ENCODE results near the gene NR2E1.

The NR2E1 gene

GRCh38 chr6:108198761-108199498, 33.1 kb downstream of the NR2E1 start:
- no peak overlapping the region for H3K9ac ChIP-seq (ENCODE audit: low read depth, low read length, poor library complexity, severe bottlenecking)
- H2AFZ ChIP-seq (ENCODE audit: low read length), result no peak overlapping the region
- H3K4me1 ChIP-seq (ENCODE audit: insufficient read depth, low read length, poor library complexity, severe bottlenecking), result no peaks in the 10 kb centered on the region
- no peaks in the 10 kb centered on the region for H3K9me2 ChIP-seq (replicated peaks; ENCODE audit: low read depth, low read length)
- H3K9me3 ChIP-seq (ENCODE audit: insufficient read depth, low read depth, low read length), result no peaks in the 10 kb centered on the region
- no peak overlapping the region for H3K4me2 ChIP-seq (ENCODE audit: low read depth, low read length, poor library complexity, severe bottlenecking)
- no peaks in the 10 kb centered on the region for H3K79me2 ChIP-seq (ENCODE audit: insufficient read depth, low read length)
- TF ChIP-seq EZH2phosphoT487 (IDR thresholded peaks at IDR 0.05; ENCODE audit: borderline replicate concordance), result no peak
- TF ChIP-seq CTCF (conservative IDR thresholded peaks at IDR 0.05; ENCODE audit: low read length), result no peak
- no peaks in the 10 kb centered on the region for H4K20me1 ChIP-seq (ENCODE audit: insufficient read depth, low read length, poor library complexity, severe bottlenecking)
- no peaks in the 10 kb centered on the region for H3F3A ChIP-seq (ENCODE audit: low read depth)
- H3K4me3 ChIP-seq (ENCODE audit: low read length, poor library complexity, severe bottlenecking), result no peak overlapping the region
- H3K27me3 ChIP-seq (ENCODE audit: insufficient read depth, low read length, poor library complexity, severe bottlenecking), result no peaks in the 10 kb centered on the region
- H3K36me3 ChIP-seq (ENCODE audit: insufficient read depth, low read length), result no peaks in the 10 kb centered on the region

DNA sequence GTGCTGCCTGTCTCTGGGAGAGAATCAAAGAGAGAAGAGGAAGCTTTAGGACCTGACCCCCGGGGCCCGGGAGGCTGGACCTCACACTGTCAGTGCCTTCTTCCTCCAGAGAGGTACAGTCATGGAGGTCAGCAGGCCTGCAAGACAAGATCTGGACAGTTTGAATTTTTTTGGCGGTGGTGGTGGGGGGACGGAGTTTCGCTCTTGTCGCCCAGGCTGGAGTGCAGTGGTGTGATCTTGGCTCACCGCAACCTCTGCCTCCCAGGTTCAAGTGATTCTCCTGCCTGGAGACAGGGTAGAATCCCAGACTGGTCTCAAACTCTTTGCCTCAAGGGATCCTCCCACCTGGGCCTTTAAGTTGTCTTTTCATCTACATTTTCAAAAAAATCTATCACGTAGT, 34.4 kb downstream of the NR2E1 start:
- no peak overlapping the region for H3K4me2 ChIP-seq (ENCODE audit: low read depth, low read length, poor library complexity, severe bottlenecking)
- no peaks in the 10 kb centered on the region for H3K9me2 ChIP-seq (replicated peaks; ENCODE audit: low read depth, low read length)
- H4K20me1 ChIP-seq (ENCODE audit: insufficient read depth, low read length, poor library complexity, severe bottlenecking), result no peaks in the 10 kb centered on the region
- H3F3A ChIP-seq (ENCODE audit: low read depth), result peaks cover 3% of the 10 kb centered on the region; the same call in 1 of the 2 replicates
- H3K4me3 ChIP-seq (ENCODE audit: low read length, poor library complexity, severe bottlenecking), result no peak overlapping the region
- TF ChIP-seq CTCF (conservative IDR thresholded peaks at IDR 0.05; ENCODE audit: low read length), result no peak
- no peak for TF ChIP-seq EZH2phosphoT487 (IDR thresholded peaks at IDR 0.05; ENCODE audit: borderline replicate concordance)
- H3K36me3 ChIP-seq (ENCODE audit: insufficient read depth, low read length), result no peaks in the 10 kb centered on the region
- no peak overlapping the region for H3K9ac ChIP-seq (ENCODE audit: low read depth, low read length, poor library complexity, severe bottlenecking)
- no peaks in the 10 kb centered on the region for H3K79me2 ChIP-seq (ENCODE audit: insufficient read depth, low read length)
- no peak overlapping the region for H2AFZ ChIP-seq (ENCODE audit: low read length)
- no peaks in the 10 kb centered on the region for H3K27me3 ChIP-seq (ENCODE audit: insufficient read depth, low read length, poor library complexity, severe bottlenecking)
- H3K9me3 ChIP-seq (ENCODE audit: insufficient read depth, low read depth, low read length), result no peaks in the 10 kb centered on the region
- H3K4me1 ChIP-seq (ENCODE audit: insufficient read depth, low read length, poor library complexity, severe bottlenecking), result no peaks in the 10 kb centered on the region

GRCh38 chr6:108200631-108201030, 34.8 kb downstream of the NR2E1 start:
- Histone ChIP-seq H3K9me3 (ENCODE audit: insufficient read depth, low read depth, low read length) (no peaks in the 10 kb centered on the region), H3K4me1 (ENCODE audit: insufficient read depth, low read length, poor library complexity, severe bottlenecking) (no peaks in the 10 kb centered on the region), H4K20me1 (ENCODE audit: insufficient read depth, low read length, poor library complexity, severe bottlenecking) (no peaks in the 10 kb centered on the region), H2AFZ (ENCODE audit: low read length) (no peak overlapping the region), H3K4me3 (ENCODE audit: low read length, poor library complexity, severe bottlenecking) (no peak overlapping the region), H3K36me3 (ENCODE audit: insufficient read depth, low read length) (no peaks in the 10 kb centered on the region), H3K9ac (ENCODE audit: low read depth, low read length, poor library complexity, severe bottlenecking) (no peak overlapping the region), H3K79me2 (ENCODE audit: insufficient read depth, low read length) (no peaks in the 10 kb centered on the region), H3K9me2 (replicated peaks; ENCODE audit: low read depth, low read length) (no peaks in the 10 kb centered on the region), H3K4me2 (ENCODE audit: low read depth, low read length, poor library complexity, severe bottlenecking) (no peak overlapping the region), H3K27me3 (ENCODE audit: insufficient read depth, low read length, poor library complexity, severe bottlenecking) (no peaks in the 10 kb centered on the region), H3F3A (ENCODE audit: low read depth) (peaks cover 3% of the 10 kb centered on the region; the same call in 1 of the 2 replicates)
- TF ChIP-seq EZH2phosphoT487 (IDR thresholded peaks at IDR 0.05; ENCODE audit: borderline replicate concordance), result no peak
- TF ChIP-seq CTCF (conservative IDR thresholded peaks at IDR 0.05; ENCODE audit: low read length), result no peak
